IMR-90 (cell line): Measurements from ENCODE around the gene VEPH1. TPM values are rescaled to one million over a fixed set of nuclear protein-coding genes. Genes with fewer than 3 reads are reported as not detected.

Source experiments
- ATAC-seq: fragments of 200-7000 bp; cut with Tn5 transposase; 2 replicates; pipeline ENCODE4 v1.9.1; 2020; ENCODE audit warnings: low read depth, mild to moderate bottlenecking, moderate library complexity
- BruUV-seq: library from RNA; stranded (reverse); fragments of 400-500 nt; replicated peaks from 2 replicates; lab custom pipeline; 2021; lab: Mats Ljungman, UMichigan
- CTCF ChIA-PET: fragments of 300-600 bp; formaldehyde crosslinking; extraction: SDS; loops from one replicate; lab custom pipeline; 2021; ENCODE audit warnings: antibody characterized with exemption; lab: Yijun Ruan, JAX
- POLR2A ChIA-PET: fragments of 300-600 bp; sonication (Branson Sonifier 250); formaldehyde crosslinking; loops from one replicate; lab custom pipeline; 2022; ENCODE audit warnings: antibody characterized with exemption; ENCODE audit not compliant: unreplicated experiment; lab: Charles Lee
- DNase-seq: peaks from one replicate; pipeline ENCODE4 v3.0.0; 2013
- H2AFZ ChIP-seq: replicated peaks from 2 replicates; pipeline ENCODE3; 2013; ENCODE audit warnings: low read length, mild to moderate bottlenecking; ENCODE audit not compliant: poor library complexity
- H2AK5ac ChIP-seq: 2 replicates; pipeline ENCODE4 v1.6.1; 2013; ENCODE audit warnings: low read depth, low read length, inconsistent platforms
- H2AK9ac ChIP-seq: replicated peaks from 2 replicates; pipeline ENCODE3; 2013; ENCODE audit warnings: mild to moderate bottlenecking, low read depth, low read length, moderate library complexity; ENCODE audit not compliant: poor library complexity
- H2BK120ac ChIP-seq: 2 replicates; pipeline ENCODE4 v1.6.1; 2013; ENCODE audit warnings: low read depth, low read length, inconsistent platforms
- H2BK15ac ChIP-seq: 3 replicates; pipeline ENCODE4 v1.6.1; 2013; ENCODE audit warnings: low read depth, low read length, inconsistent platforms
- H2BK20ac ChIP-seq: 2 replicates; pipeline ENCODE4 v1.6.1; 2013; ENCODE audit warnings: low read depth, mild to moderate bottlenecking, inconsistent platforms, low read length, moderate library complexity
- H2BK5ac ChIP-seq: 2 replicates; pipeline ENCODE4 v1.6.1; 2013; ENCODE audit warnings: mild to moderate bottlenecking, low read depth, low read length, inconsistent platforms; ENCODE audit not compliant: poor library complexity, severe bottlenecking
- H3K14ac ChIP-seq: replicated peaks from 2 replicates; pipeline ENCODE4 v1.6.1; 2013; ENCODE audit warnings: low read depth, low read length, inconsistent platforms
- H3K18ac ChIP-seq: 2 replicates; pipeline ENCODE4 v1.6.1; 2013; ENCODE audit warnings: low read depth, low read length, control low read depth
- H3K23ac ChIP-seq: 2 replicates; pipeline ENCODE4 v1.6.1; 2013; ENCODE audit warnings: low read depth, low read length, inconsistent platforms
- H3K27ac ChIP-seq: 2 replicates; pipeline ENCODE4 v1.5.1; 2013; ENCODE audit warnings: mild to moderate bottlenecking, control low read depth, low read length; ENCODE audit not compliant: insufficient read depth
- H3K27me3 ChIP-seq: 2 replicates; pipeline ENCODE4 v1.6.1; 2013; ENCODE audit warnings: low read length; ENCODE audit not compliant: control insufficient read depth, insufficient read depth
- H3K36me3 ChIP-seq: 2 replicates; pipeline ENCODE4 v1.6.1; 2013; ENCODE audit warnings: low read length, mixed read lengths; ENCODE audit not compliant: control insufficient read depth, insufficient read depth
- H3K4ac ChIP-seq: 2 replicates; pipeline ENCODE4 v1.6.1; 2013; ENCODE audit warnings: low read depth, low read length, inconsistent platforms
- H3K4me1 ChIP-seq: 2 replicates; pipeline ENCODE4 v1.6.1; 2013; ENCODE audit warnings: low read length, mixed read lengths; ENCODE audit not compliant: control insufficient read depth, insufficient read depth
- H3K4me2 ChIP-seq: 2 replicates; pipeline ENCODE4 v1.6.1; 2013; ENCODE audit warnings: low read depth, mild to moderate bottlenecking, control low read depth, low read length, moderate library complexity
- H3K4me3 ChIP-seq: 2 replicates; pipeline ENCODE4 v1.5.1; 2013; ENCODE audit warnings: low read depth, mild to moderate bottlenecking, control low read depth, low read length, moderate library complexity; ENCODE audit not compliant: insufficient read depth
- H3K56ac ChIP-seq: 2 replicates; pipeline ENCODE4 v1.6.1; 2013; ENCODE audit warnings: low read length, inconsistent platforms; ENCODE audit not compliant: insufficient read depth; ENCODE audit errors: extremely low read depth
- H3K79me1 ChIP-seq, 2 experiments: 2 replicates each; pipeline ENCODE4 v1.6.1; 2013; ENCODE audit warnings: low read length in 2 of 2, inconsistent platforms in 1 of 2, low read depth in 1 of 2
- H3K9ac ChIP-seq: 2 replicates; pipeline ENCODE4 v1.6.1; 2013; ENCODE audit warnings: low read depth, low read length, control low read depth
- H3K9me1 ChIP-seq: 2 replicates; pipeline ENCODE4 v1.6.1; 2013; ENCODE audit warnings: low read length, inconsistent platforms; ENCODE audit not compliant: insufficient read depth
- H3K9me3 ChIP-seq: 2 replicates; pipeline ENCODE4 v1.6.1; 2013; ENCODE audit warnings: low read length; ENCODE audit not compliant: control insufficient read depth, insufficient read depth
- H4K20me1 ChIP-seq: 2 replicates; pipeline ENCODE4 v1.6.1; 2013; ENCODE audit warnings: low read length, inconsistent platforms; ENCODE audit not compliant: insufficient read depth
- H4K5ac ChIP-seq: 2 replicates; pipeline ENCODE4 v1.6.1; 2013; ENCODE audit warnings: mild to moderate bottlenecking, low read depth, low read length, control low read depth
- H4K8ac ChIP-seq, 2 experiments: 2 replicates each; pipeline ENCODE4 v1.6.1; 2013; ENCODE audit warnings: low read depth in 2 of 2, low read length in 2 of 2, control low read depth in 1 of 2, inconsistent platforms in 1 of 2
- H4K91ac ChIP-seq: 2 replicates; pipeline ENCODE4 v1.6.1; 2013; ENCODE audit warnings: low read depth, low read length, inconsistent platforms; ENCODE audit not compliant: insufficient read depth
- CTCF ChIP-seq: conservative IDR thresholded peaks from 2 replicates; pipeline ENCODE4 v1.5.1; 2012; ENCODE audit warnings: mild to moderate bottlenecking, low read depth, low read length, improper control_type of control experiment
- ELK1 ChIP-seq: fragments of 150-350 bp; IDR thresholded peaks from 2 replicates; pipeline ENCODE4 v1.6.1; 2016; ENCODE audit warnings: low read depth, mild to moderate bottlenecking, low read length, moderate library complexity, borderline replicate concordance
- FOS ChIP-seq: fragments of 150-350 bp; IDR thresholded peaks from 2 replicates; pipeline ENCODE4 v1.6.1; 2016; ENCODE audit warnings: low read depth, low read length
- MAFK ChIP-seq: IDR thresholded peaks from 2 replicates; pipeline ENCODE4 v1.6.1; 2012; ENCODE audit warnings: low read depth, low read length, improper control_type of control experiment
- RAD21 ChIP-seq: IDR thresholded peaks from 2 replicates; pipeline ENCODE4 v1.6.1; 2012; ENCODE audit warnings: low read length, improper control_type of control experiment
- WGBS, 2 experiments: methylation state at CpG; one replicate each; pipeline versions ENCODE4 v1.1.5 to v1.1.7; 2013; ENCODE audit warnings: missing lambda C conversion rate in 2 of 2; ENCODE audit not compliant: insufficient read length in 1 of 2; ENCODE audit errors: extremely low coverage in 2 of 2; 5-methylcytosine and 5-hydroxymethylcytosine counted together
- dilution Hi-C: fragments of 300-500 bp; cut with HindIII; formaldehyde crosslinking; loops from one replicate; pipeline ENCODE4 v1.14.3; 2018; ENCODE audit warnings: low sequenced_read_pairs; ENCODE audit not compliant: unreplicated experiment
- in situ Hi-C: fragments of 300-500 bp; cut with MboI; formaldehyde crosslinking; loops from 3 replicates; pipeline ENCODE4 v1.14.3; 2019; ENCODE audit warnings: low sequenced_read_pairs, inconsistent platforms, mixed read lengths
- intact Hi-C: fragments of 100-400 bp; cut with micrococcal nuclease; formaldehyde crosslinking; loops from 2 replicates; pipeline ENCODE4 v1.10.0; 2022
- polyA plus RNA-seq, 3 experiments: library from polyadenylated mRNA; depleted of rRNA; stranded (reverse); fragments of >200 nt; gene quantifications; 2 replicates each; pipeline ENCODE4 v1.2.3, GENCODE V29; 2012; ENCODE audit warnings: low replicate concordance in 1 of 3
- total RNA-seq: library from RNA; depleted of rRNA; stranded (reverse); fragments of >200 nt; gene quantifications from 2 replicates; pipeline ENCODE4 v1.2.3, GENCODE V29; 2012

Gene VEPH1
- total and polyA plus RNA-seq, 2 of the 4 experiments (the other 2 are of a cell fraction): 30.5 to 130 TPM

- H3K4me2 ChIP-seq: peak overlapping the region; percentile 44
- no peak overlapping the region for H2BK120ac ChIP-seq
- no peak for DNase-seq
- peak overlapping the region; percentile 42; the same call in 1 of the 2 replicates for H3K18ac ChIP-seq
- no peak overlapping the region for H2AK5ac ChIP-seq
- no peak overlapping the region for H2BK15ac ChIP-seq
- POLR2A ChIA-PET: no interaction called here
- no peak overlapping the region for H3K4ac ChIP-seq
- CTCF ChIA-PET: interaction anchor here (0.9 kb wide), 1 partner anchor 28 kb away, joined by 3 read pairs; no protein-coding TSS in a partner anchor
- intact Hi-C loops (no loop called here), dilution Hi-C loops (no loop called here), in situ Hi-C loops (no loop called here)
- peaks cover 0 to under 1% of the 10 kb centered on the region in 2 experiments; a peak in 1 of 4 replicates for H3K79me1 ChIP-seq
- H2AK9ac ChIP-seq: no peak overlapping the region
- no peak overlapping the region for H4K8ac ChIP-seq
- no peaks in the 10 kb centered on the region for H3K36me3 ChIP-seq
- H3K56ac ChIP-seq: no peak overlapping the region
- TF ChIP-seq RAD21 (no peak), FOS (no peak), ELK1 (no peak), CTCF (no peak), MAFK (no peak)
- no CpG with 5 or more reads among the region's 2 CpGs for WGBS, 2 experiments
- H2BK5ac ChIP-seq: no peak overlapping the region
- H3K9me3 ChIP-seq: no peaks in the 10 kb centered on the region
- H2BK20ac ChIP-seq: no peak overlapping the region
- no TSS peak for BruUV-seq
- H4K5ac ChIP-seq: peak overlapping the region; percentile 85; the same call in 1 of the 2 replicates
- peaks cover 8% of the 10 kb centered on the region; the same call in 1 of the 2 replicates for H3K4me1 ChIP-seq
- H3K14ac ChIP-seq: 0 out of 2 replicates have a peak overlapping the region, but pooled peaks have one; percentile 10
- H4K91ac ChIP-seq: no peak overlapping the region
- H3K27ac ChIP-seq: no peak overlapping the region
- no peak for ATAC-seq
- H3K4me3 ChIP-seq: no peak overlapping the region
- no peaks in the 10 kb centered on the region; the same call in 1 of the 2 replicates for H3K9me1 ChIP-seq
- H2AFZ ChIP-seq: no peak overlapping the region
- no peak overlapping the region for H3K9ac ChIP-seq
- no peaks in the 10 kb centered on the region for H3K27me3 ChIP-seq
- no peaks in the 10 kb centered on the region for H4K20me1 ChIP-seq
- no peak overlapping the region for H3K23ac ChIP-seq
Measured at GRCh38 chr3:157329551-157329950, 173.7 kb downstream of the VEPH1 start.
